ENCODE results near the gene RAET1L. TPM values are rescaled to one million over a fixed set of nuclear protein-coding genes. Genes with fewer than 3 reads are reported as not detected.
"Not testable (repeated sequence)": the region's sequence is repeated elsewhere in the genome, so short reads cannot be mapped to it uniquely, and the experiment has no call there.

Gene RAET1L
- total RNA-seq, 1 experiment from 2014 or later = 1.2 TPM

DNA sequence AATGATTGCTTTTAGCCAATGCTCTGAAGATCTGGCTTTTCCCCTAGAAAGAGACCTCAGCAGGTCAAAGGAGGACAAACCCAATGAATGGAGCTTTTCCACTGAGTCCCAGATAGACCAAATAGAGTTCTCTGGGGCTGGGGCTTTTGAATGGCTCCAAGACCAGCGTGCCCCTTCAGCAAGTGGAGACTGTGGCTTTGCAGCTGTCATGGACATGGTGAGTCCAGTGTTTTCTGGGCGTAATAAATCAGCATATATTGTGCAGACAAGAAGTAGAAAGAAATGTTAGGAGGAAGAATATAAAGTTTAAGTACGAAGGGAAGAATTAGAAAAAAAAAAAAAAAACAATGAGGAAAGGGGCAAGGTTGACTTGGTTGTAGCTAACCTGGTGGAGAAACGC is 33.5 kb downstream of the RAET1L start:
- peaks cover 77% of the 10 kb centered on the region for H3K27me3 Mint-ChIP-seq (ENCODE audit: insufficient read depth, unreplicated experiment)
- no peaks in the 10 kb centered on the region for H3K36me3 Mint-ChIP-seq (ENCODE audit: insufficient read depth, unreplicated experiment)
- POLR2A ChIA-PET = interaction anchor here (0.7 kb wide), 1 partner anchor 8 kb away, joined by 3 read pairs; no protein-coding TSS in a partner anchor
- TF ChIP-seq, protein P1, sequence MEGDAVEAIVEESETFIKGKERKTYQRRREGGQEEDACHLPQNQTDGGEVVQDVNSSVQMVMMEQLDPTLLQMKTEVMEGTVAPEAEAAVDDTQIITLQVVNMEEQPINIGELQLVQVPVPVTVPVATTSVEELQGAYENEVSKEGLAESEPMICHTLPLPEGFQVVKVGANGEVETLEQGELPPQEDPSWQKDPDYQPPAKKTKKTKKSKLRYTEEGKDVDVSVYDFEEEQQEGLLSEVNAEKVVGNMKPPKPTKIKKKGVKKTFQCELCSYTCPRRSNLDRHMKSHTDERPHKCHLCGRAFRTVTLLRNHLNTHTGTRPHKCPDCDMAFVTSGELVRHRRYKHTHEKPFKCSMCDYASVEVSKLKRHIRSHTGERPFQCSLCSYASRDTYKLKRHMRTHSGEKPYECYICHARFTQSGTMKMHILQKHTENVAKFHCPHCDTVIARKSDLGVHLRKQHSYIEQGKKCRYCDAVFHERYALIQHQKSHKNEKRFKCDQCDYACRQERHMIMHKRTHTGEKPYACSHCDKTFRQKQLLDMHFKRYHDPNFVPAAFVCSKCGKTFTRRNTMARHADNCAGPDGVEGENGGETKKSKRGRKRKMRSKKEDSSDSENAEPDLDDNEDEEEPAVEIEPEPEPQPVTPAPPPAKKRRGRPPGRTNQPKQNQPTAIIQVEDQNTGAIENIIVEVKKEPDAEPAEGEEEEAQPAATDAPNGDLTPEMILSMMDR (IDR thresholded peaks at IDR 0.05; ENCODE audit: unreplicated experiment) = no peak
- no peak overlapping the region for H3K27ac Mint-ChIP-seq (ENCODE audit: low read depth, unreplicated experiment)
- H3K9me3 Mint-ChIP-seq (ENCODE audit: unreplicated experiment) = peaks cover 10% of the 10 kb centered on the region
- no peak overlapping the region for H3K4me3 Mint-ChIP-seq (ENCODE audit: unreplicated experiment)
- no peaks in the 10 kb centered on the region for H3K4me1 Mint-ChIP-seq (ENCODE audit: insufficient read depth, unreplicated experiment)
- no TSS peak for BruUV-seq (replicated peaks)
- CTCF ChIA-PET = no interaction called here
- intact Hi-C loops (cut with micrococcal nuclease) = no loop called here
- DNase-seq (ENCODE audit: unreplicated experiment) = no peak

DNA sequence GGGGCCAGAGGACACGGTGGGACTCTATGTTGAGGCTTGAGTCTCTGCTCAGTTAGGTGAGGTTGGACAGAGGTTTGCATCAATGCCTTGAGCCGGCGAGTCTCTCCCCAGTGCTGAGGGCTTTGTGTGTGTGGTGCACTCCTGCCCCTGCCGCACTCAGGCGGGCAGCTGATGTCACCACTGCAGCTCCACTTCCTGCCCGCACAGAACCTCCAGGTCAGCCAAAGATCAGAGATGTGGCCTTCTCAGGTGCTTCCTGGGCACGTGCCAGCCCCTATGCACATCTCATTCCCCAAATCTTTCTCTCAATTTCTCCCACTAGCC is 33.9 kb downstream of the RAET1L start:
- H3K27ac Mint-ChIP-seq (ENCODE audit: low read depth, unreplicated experiment); BruUV-seq (replicated peaks); DNase-seq (ENCODE audit: unreplicated experiment); intact Hi-C loops (cut with micrococcal nuclease); H3K4me1 Mint-ChIP-seq (ENCODE audit: insufficient read depth, unreplicated experiment); H3K4me3 Mint-ChIP-seq (ENCODE audit: unreplicated experiment); H3K36me3 Mint-ChIP-seq (ENCODE audit: insufficient read depth, unreplicated experiment): not testable (repeated sequence)
- H3K9me3 Mint-ChIP-seq (ENCODE audit: unreplicated experiment) = peaks cover 10% of the 10 kb centered on the region
- CTCF ChIA-PET = interaction anchor here (0.6 kb wide), 1 partner anchor 79 kb away, joined by 3 read pairs; no protein-coding TSS in a partner anchor
- POLR2A ChIA-PET = interaction anchor here (0.7 kb wide), 1 partner anchor 8 kb away, joined by 3 read pairs; no protein-coding TSS in a partner anchor
- peaks cover 81% of the 10 kb centered on the region for H3K27me3 Mint-ChIP-seq (ENCODE audit: insufficient read depth, unreplicated experiment)

DNA sequence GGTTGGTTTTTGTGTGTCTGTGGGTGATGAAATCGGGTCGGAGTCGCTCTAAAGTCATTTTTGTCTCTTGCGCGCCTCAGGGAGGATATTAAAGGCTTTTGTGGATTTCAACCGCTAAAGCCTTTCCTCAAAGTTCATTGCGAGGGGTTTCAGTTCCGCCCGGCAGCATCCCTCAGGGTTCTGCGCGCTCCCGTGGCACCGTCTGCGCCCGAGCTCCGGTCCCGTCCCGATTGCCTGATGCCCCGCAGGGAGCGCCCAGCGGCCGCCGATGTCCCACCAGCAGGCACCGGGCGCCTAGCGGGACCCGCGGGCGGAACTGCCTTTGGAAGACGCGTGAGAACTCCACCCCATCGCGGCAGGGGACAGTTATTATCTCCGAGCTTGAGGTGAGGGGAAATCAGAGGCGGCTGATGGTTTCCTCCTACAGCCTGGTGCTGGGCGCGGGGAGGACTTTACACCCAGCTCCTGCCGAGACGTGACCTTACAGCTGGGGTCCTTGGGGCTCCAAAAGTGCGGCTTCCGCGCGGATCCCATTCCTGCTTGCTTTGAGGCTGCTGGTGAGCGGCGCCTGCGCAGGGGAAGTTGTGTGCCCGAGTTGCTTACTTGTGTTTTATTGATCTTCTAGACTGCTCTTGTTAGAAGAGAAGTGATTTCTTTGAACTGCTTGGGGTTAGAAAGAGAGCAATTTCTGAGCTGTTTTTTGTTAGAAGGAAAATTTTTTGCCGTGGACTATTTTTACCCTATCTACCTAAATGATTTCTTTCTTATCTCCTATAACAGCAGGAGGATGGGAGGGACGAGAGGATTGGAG is 34.5 kb downstream of the RAET1L start:
- Mint-ChIP-seq H3K36me3 (ENCODE audit: insufficient read depth, unreplicated experiment) (no peaks in the 10 kb centered on the region), H3K9me3 (ENCODE audit: unreplicated experiment) (peaks cover 10% of the 10 kb centered on the region), H3K27me3 (ENCODE audit: insufficient read depth, unreplicated experiment) (peaks cover 87% of the 10 kb centered on the region), H3K4me3 (ENCODE audit: unreplicated experiment) (no peak overlapping the region), H3K27ac (ENCODE audit: low read depth, unreplicated experiment) (no peak overlapping the region), H3K4me1 (ENCODE audit: insufficient read depth, unreplicated experiment) (no peaks in the 10 kb centered on the region)
- ChIA-PET CTCF (interaction anchor here (0.6 kb wide), 1 partner anchor 80 kb away, joined by 3 read pairs; no protein-coding TSS in a partner anchor), POLR2A (no interaction called here)
- no peak for DNase-seq (ENCODE audit: unreplicated experiment)
- intact Hi-C loops (cut with micrococcal nuclease) = no loop called here
- no TSS peak for BruUV-seq (replicated peaks)
- TF ChIP-seq, protein P1 (IDR thresholded peaks at IDR 0.05; ENCODE audit: unreplicated experiment) = no peak

DNA sequence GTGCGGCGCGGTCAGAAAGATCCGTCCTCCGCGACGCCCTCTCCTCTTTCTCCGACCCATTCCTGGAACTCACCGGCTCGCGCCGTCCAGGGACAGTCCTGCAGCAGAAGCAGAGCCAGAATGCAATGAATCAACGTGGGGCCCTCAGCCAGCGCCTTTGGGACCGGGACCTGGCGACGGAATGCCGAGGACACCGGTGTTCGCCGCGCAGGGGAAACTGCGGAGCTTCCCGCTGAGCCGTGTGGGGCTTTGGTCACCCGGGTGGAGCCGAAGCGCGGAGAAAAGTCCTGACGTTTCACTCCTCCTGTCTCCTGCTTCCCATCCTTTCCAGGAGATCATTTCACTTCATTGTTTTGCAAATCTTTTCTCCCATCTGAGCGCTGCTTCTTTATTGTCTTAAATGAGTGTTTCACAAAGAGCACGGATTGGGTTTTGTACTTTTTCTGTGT is 35.1 kb downstream of the RAET1L start:
- Mint-ChIP-seq H3K27me3 (ENCODE audit: insufficient read depth, unreplicated experiment) (peaks cover 93% of the 10 kb centered on the region), H3K4me3 (ENCODE audit: unreplicated experiment) (no peak overlapping the region), H3K36me3 (ENCODE audit: insufficient read depth, unreplicated experiment) (no peaks in the 10 kb centered on the region), H3K27ac (ENCODE audit: low read depth, unreplicated experiment) (no peak overlapping the region), H3K9me3 (ENCODE audit: unreplicated experiment) (peaks cover 10% of the 10 kb centered on the region), H3K4me1 (ENCODE audit: insufficient read depth, unreplicated experiment) (no peaks in the 10 kb centered on the region)
- TF ChIP-seq, protein P1 (IDR thresholded peaks at IDR 0.05; ENCODE audit: unreplicated experiment) = no peak
- intact Hi-C loops (cut with micrococcal nuclease) = no loop called here
- BruUV-seq (replicated peaks) = no TSS peak
- no peak for DNase-seq (ENCODE audit: unreplicated experiment)
- POLR2A ChIA-PET = no interaction called here
- CTCF ChIA-PET = no interaction called here
